GM18517 (cell line): ENCODE data around the gene YAF2.

Experiments
- ATAC-seq: cut with Tn5 transposase; IDR thresholded peaks from one replicate; pipeline ENCODE4 v1.9.1; 2021; ENCODE audit warnings: mild to moderate bottlenecking, moderate library complexity; ENCODE audit not compliant: unreplicated experiment

The YAF2 gene

GRCh38 chr12:42145552-42146215 is 92.4 kb downstream of the YAF2 start:
- ATAC-seq, result no peak

- ATAC-seq, result peak; percentile 37
Observed at GRCh38 chr12:42145197-42145549, 92.9 kb downstream of the YAF2 start.

DNA sequence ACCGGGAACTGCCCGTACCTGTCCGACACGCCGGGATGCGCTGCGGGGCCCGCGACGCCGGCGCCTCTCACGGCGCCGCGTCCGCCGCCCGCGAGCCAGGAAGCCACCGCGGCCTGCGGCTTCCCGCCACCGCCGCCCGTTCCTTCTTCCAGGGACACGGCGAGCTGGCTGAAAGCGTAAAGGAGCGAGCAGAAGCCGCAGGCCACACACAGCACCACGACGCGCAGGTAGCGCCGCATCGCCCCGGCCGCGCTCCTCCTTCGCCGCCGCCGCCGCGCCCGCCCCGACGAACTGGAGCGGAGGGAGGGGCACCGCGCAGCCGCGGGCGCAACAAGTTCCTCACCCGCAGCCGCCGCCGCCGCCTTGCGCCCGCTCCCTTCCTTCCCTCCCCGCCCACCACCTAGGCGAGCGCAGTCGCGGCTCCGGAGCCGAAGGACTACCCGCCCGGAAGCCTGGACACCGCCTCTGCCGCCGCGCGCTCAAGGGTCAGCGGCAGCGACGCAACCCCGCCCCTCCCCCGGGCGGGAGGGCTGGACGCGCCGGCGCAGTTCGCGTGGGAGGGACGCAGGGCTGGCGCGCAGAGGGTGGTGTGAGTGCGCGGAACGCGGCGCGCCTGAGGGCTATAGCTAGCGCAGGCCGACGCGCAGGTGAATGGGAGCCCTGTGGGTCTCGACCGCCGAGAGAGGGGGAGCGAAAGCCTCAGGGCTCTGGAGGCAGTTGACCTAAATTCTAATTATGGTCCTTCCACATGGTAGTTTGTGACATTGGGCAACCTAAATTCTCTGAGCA is 93.4 kb downstream of the YAF2 start, which contains the start of gene GXYLT1:
Gene GXYLT1 (minus strand): TSS at position 467 of the 789 bp plus-strand sequence. CDS start 228 bp downstream, at position 239.
- peak; percentile 94 for ATAC-seq

- peak; percentile 32 for ATAC-seq
Observed at GRCh38 chr12:42144158-42144407, 94.0 kb downstream of the YAF2 start.

DNA sequence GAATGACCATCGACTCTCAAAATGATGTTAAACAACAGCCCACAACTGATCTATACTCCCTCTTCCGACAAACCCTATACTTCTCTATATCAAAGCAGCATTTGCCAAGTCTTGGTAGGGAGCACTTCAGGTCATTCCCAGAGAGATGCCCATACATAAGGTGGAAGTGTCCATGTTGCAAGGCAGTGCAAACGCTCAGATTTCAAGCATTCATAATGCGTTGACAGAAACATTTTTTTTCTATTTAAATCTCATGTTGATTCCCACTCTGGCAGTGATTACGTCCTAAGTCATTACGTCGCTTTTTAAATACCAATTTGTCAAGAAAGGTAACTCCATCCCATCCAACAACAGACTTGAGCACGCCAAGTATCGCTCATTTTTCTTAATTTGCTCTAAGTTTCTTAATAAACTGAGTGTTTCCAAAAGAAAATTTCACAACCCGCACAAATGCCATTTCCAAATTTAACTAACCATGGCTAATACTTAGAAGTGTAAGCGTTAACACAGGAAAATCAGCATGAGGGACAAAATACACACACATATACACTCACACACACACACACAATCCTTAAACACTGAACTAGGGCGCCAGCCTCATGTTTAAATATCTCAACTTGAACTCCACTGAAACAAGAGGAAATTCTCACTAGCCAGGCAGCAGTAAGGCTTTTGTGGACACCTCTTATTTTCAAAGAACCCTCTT is 94.4 kb downstream of the YAF2 start:
- ATAC-seq, result peak; percentile 2

DNA sequence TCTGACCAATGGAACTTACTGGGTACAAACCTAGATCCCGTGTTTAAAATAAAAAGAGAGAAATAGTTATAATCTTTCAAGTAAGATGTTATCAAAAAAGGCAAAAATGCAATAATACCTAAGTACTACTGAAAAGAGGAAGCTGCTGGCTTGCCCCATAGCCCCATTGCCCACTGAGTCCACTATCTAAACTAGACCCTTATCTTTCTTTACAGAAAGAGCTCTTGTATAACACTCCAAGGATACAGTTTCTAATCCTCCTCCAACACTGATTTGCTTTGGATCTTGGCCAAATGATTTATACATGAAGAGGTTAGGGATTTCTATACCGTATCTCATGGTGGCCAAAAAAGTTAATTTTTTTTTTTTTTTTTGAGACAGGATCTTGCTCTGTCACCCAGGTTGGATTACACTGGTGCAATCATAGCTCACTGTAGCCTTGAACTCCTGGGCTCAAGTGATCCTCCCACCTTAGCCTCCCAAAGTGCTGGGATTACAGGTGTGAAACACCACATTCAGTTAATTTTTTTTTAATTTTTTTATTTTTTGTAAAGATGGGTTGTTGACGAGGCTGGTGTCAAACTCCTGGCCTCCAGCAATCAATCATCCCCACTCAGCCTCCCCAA is 96.0 kb downstream of the YAF2 start:
- ATAC-seq, result no peak

- ATAC-seq, result no peak
Observed at GRCh38 chr12:42140901-42141300, 97.1 kb downstream of the YAF2 start.

DNA sequence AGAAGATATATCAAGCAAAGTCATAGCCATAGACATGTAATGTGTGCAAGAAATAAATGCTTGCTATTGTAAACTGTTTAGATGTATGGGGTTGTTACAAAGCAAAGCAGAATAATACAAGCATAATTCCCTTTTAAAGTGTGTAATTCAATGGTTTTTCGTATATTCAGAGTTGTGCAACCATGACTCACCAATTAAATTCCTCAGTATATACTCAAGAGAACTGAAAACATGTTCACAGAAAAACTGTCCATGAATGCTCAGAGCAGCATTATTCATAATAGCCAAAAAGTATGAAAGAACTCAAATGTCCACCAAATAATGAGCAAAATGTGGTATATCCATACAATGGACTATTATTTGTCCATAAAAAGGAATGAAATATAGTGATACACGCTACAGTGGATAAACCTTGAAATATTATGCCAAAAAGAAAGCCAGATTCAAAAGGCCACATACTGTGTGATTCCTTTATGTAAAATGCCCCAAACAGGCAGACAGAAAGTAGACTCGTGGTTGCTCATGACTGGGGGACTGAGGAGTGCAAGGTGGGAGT is 102.7 kb downstream of the YAF2 start:
- no peak for ATAC-seq

DNA sequence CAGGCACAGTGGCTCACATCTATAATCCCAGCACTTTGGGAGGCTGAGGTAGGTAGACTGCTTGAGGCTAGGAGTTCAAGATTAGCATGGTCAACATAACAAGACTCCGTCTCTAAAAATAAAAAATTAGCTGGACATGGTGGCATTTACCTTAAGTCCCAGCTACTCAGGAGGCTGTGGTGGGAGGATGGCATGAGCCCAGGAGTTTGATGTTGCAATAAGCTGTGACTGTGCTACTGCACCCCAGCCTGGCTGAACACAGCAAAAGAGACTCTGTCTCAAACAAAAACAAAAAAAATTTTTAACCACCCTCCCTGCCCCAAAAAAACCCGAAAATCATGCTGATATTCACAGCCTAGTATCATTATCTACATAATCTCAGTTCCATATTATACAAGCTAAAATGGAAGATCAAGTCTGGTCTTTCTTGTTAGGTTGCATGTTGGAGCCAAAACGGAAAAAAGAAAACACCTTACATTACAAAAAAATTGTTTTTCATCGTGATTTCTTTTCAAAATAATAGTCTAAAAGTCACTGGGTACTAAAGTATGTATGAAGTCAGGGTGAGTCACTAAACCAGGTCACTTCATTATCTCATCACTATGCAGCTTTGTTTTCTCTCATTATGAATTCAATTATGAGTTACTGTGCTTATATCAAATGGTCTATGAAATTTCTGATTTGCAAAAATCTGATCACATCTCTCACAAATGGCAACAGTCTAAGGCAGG is 107.2 kb downstream of the YAF2 start:
- ATAC-seq, result no peak

GRCh38 chr12:42129595-42130204 is 108.3 kb downstream of the YAF2 start:
- no peak for ATAC-seq

DNA sequence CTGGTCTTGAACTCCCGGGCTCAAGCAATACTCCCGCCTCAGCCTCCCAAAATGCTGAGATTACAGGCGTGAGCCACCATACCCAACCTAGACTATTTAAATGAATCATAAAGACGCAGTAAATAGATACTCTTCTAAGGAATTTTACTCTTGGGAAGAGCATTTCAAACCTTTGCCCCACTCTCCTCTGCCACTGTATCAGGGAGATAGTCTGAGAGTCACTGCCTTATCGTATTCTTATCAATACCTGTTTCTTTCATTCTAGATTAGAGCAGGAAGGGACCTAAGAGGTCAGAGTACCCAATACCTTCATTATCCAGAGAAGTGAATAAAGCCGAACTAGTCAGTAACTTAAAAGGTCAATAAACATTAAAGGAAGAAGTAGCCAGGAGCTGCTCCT is 109.2 kb downstream of the YAF2 start:
- no peak for ATAC-seq

DNA sequence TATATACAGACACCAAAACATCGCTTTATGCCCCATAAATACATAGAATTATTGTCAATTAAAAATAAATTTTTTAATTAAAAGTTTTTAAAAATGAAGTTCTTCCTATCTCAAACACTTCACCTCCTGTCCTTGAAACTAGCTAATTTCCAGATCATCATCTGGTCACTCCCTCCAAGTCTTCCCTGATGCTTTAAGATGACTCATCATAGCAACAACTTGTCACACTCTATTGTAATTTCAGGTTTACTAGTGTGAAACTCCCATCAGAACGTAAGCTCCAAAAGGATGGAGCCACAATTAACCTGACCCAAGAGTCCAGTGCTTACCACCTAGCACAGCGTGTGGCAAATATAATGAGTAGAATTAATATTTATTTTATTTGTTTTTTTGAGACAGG is 109.7 kb downstream of the YAF2 start:
- ATAC-seq, result no peak

DNA sequence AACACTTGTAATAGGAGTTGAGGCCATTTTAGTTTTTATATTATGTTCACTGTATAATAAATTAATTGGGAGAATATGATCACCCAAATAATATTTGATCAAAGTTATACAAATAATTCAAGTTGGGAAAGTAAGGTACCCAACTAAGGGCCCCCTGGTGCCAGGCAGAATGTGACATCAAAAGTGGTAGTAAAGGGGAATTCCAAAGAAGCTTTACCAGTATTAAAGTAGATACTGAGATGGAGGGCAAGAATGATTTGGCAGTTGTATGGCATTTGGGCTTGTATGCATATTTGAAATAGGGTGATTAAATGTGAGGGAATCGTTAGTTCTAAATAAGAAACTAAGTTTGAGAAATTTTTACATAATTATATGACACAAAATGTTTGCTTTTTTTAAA is 111.1 kb downstream of the YAF2 start:
- ATAC-seq, result no peak

GRCh38 chr12:42125388-42125767 is 112.7 kb downstream of the YAF2 start:
- ATAC-seq, result no peak

DNA sequence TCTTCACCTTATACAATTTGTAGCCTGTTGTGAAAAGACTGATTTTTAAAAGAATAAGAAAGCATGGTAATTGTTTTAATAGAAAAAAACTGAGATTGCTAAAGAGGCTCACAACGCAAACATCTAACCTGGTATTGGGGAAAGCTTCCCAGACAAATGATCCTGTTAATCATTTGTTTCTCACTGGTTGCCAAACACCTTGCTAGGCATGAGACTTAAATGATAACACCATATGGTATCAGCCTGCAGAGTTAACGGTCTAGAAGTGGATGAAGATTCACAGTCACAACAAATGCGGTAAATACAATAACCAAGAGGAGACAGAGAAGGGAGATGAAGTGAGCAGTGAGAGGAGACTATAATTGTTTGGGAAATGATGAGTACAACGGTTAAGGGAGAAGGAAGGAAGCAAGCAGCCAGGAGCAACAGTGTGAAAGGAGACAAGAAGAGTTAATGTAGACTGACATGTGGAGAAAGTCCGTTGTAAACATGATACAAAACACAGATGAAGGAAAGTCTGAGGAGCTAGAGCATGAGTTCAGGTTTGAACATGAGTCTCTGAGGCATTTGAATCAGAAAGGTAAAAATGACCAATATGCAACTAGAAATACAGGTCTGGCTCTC is 113.2 kb downstream of the YAF2 start:
- no peak for ATAC-seq

DNA sequence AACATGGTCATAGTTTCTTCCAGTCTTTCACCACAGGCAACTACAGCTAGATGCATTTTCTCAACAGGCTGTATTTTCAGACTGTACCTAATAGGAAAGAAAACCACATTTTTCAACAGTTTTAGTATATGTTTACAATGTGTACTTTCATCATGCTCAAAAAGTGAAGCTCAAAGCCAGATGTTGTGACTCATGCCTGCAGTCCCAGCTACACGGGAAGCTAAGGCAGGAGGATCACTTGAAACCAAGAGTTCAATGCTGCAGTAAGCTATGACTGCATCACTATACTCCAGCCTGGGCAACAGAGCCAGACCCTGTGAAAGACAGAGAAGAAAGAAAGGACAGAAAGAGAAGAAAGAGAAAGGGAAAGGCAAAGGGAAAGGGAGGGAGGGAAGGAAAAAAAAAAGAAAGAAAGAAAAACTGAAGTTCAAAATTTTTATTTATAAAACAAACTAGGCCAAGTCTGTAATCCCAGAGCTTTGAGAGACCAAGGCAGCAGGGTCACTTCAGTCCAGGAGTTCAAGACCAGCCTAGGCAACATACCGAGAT is 118.9 kb downstream of the YAF2 start:
- ATAC-seq, result no peak

- ATAC-seq, result no peak
Observed at GRCh38 chr12:42118136-42118879, 119.7 kb downstream of the YAF2 start.

DNA sequence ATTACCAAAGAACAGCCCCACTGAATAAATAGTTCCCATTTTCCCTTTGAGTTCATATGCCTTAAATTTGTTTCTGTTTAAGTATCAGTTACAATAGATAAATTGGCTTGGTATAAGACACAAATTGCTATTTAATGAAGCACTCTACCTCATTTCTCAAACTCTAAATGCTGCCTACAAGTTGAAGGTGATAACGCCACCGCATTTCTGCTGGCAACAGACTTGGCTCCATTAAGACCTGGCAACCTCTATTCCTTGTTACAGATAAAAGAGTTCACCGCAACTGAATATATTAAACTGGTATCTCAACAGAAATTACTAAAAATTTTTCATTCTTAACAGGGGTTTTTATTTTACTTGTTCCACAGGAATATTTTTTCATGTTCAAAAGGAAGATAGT is 129.0 kb downstream of the YAF2 start:
- ATAC-seq, result no peak
